Tibial artery (tissue), 4 donors: ENCODE results near the gene RAI2.

ENCODE experiments used
- DNase-seq, 2 donors: peaks; one replicate each; pipeline ENCODE4 v3.0.0-alpha.2; 2019
- H3K27ac ChIP-seq, 2 donors: fragments of 200-600 bp; sonication (generic) in 1 of 2; 1 replicate in 1 of 2; 2 replicates in 1 of 2; pipeline ENCODE4 v1.5.1; 2018 to 2019; ENCODE audit warnings: mild to moderate bottlenecking in 1 of 2
- H3K27me3 ChIP-seq, 2 donors: fragments of 200-600 bp; sonication (generic) in 1 of 2; one replicate each; pipeline versions ENCODE4 v1.5.1 to v1.6.0; 2016 to 2019
- H3K36me3 ChIP-seq, 3 donors: fragments of 200-600 bp; sonication (generic) in 2 of 3; one replicate each; pipeline ENCODE4 v1.5.1; 2016 to 2019; ENCODE audit warnings: mild to moderate bottlenecking in 2 of 3
- H3K4me1 ChIP-seq, 4 donors: fragments of 200-600 bp; sonication (generic) in 2 of 4; 1 replicate in 3 of 4; 2 replicates in 1 of 4; pipeline ENCODE4 v1.5.1; 2016 to 2019
- H3K4me3 ChIP-seq, 2 donors: fragments of 200-600 bp; sonication (generic) in 1 of 2; 1 replicate in 1 of 2; 2 replicates in 1 of 2; pipeline ENCODE4 v1.5.1; 2018 to 2019; ENCODE audit warnings: mild to moderate bottlenecking in 2 of 2
- H3K9me3 ChIP-seq, 3 donors: fragments of 200-600 bp; sonication (generic) in 1 of 3; one replicate each; pipeline ENCODE4 v1.5.1; 2016 to 2019
- intact Hi-C: fragments of 100-400 bp; cut with DNase I; formaldehyde crosslinking; loops from one replicate; pipeline ENCODE4 v1.15.0; 2023; ENCODE audit warnings: low total_unique reads
- TF ChIP-seq, protein P1 (sequence below), 2 experiments: fragments of 200-600 bp in 1 of 2; fragments of 450-650 bp in 1 of 2; IDR thresholded peaks; one replicate each; pipeline ENCODE4 v1.5.1; 2017 to 2019; ENCODE audit warnings: antibody characterized with exemption in 2 of 2, mild to moderate bottlenecking in 1 of 2, moderate library complexity in 1 of 2

RAI2 gene

GRCh38 chrX:17842769-17843525 lies 18.2 kb downstream of the RAI2 start:
- Histone ChIP-seq H3K4me1 (no peaks in the 10 kb centered on the region), H3K27me3 (no peaks in the 10 kb centered on the region), H3K4me3 (no peak overlapping the region), H3K27ac (no peak overlapping the region), H3K36me3 (no peaks in the 10 kb centered on the region), H3K9me3 (no peaks in the 10 kb centered on the region)
- TF ChIP-seq, protein P1, sequence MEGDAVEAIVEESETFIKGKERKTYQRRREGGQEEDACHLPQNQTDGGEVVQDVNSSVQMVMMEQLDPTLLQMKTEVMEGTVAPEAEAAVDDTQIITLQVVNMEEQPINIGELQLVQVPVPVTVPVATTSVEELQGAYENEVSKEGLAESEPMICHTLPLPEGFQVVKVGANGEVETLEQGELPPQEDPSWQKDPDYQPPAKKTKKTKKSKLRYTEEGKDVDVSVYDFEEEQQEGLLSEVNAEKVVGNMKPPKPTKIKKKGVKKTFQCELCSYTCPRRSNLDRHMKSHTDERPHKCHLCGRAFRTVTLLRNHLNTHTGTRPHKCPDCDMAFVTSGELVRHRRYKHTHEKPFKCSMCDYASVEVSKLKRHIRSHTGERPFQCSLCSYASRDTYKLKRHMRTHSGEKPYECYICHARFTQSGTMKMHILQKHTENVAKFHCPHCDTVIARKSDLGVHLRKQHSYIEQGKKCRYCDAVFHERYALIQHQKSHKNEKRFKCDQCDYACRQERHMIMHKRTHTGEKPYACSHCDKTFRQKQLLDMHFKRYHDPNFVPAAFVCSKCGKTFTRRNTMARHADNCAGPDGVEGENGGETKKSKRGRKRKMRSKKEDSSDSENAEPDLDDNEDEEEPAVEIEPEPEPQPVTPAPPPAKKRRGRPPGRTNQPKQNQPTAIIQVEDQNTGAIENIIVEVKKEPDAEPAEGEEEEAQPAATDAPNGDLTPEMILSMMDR (IDR thresholded peaks at IDR 0.05): no peak
- DNase-seq: no peak
- intact Hi-C loops: no loop called here

DNA sequence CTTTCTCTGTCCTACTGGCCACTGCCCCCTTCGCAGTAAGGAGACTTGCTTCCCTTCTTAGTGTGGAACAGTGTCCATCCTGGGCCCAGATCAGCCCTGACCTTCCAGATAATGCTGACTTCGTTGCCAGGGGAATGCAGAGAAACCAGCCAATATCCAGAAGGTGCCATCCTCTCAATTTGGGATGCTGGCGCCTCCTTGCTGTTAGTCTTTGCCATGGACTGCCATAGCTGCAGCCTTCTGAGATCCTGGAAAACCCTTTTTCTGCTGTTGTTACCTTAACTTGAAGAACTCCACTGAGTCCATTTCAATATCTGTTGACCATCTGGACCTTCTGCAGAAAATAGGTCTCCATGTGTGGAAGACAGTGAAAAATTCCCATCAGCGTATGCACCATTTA lies 21.8 kb downstream of the RAI2 start:
- Histone ChIP-seq H3K27me3 (no peaks in the 10 kb centered on the region), H3K36me3 (no peaks in the 10 kb centered on the region), H3K4me1 (no peaks in the 10 kb centered on the region), H3K4me3 (no peak overlapping the region), H3K27ac (no peak overlapping the region), H3K9me3 (no peaks in the 10 kb centered on the region)
- intact Hi-C loops: no loop called here
- no peak for DNase-seq
- TF ChIP-seq, protein P1 (IDR thresholded peaks at IDR 0.05): no peak

- intact Hi-C loops: no loop called here
- Histone ChIP-seq H3K27me3 (no peaks in the 10 kb centered on the region), H3K9me3 (no peaks in the 10 kb centered on the region), H3K36me3 (no peaks in the 10 kb centered on the region), H3K27ac (no peak overlapping the region), H3K4me1 (no peaks in the 10 kb centered on the region), H3K4me3 (no peak overlapping the region)
- TF ChIP-seq, protein P1 (IDR thresholded peaks at IDR 0.05): no peak
- DNase-seq: no peak
Observed at GRCh38 chrX:17836830-17837229, 24.3 kb downstream of the RAI2 start.

DNA sequence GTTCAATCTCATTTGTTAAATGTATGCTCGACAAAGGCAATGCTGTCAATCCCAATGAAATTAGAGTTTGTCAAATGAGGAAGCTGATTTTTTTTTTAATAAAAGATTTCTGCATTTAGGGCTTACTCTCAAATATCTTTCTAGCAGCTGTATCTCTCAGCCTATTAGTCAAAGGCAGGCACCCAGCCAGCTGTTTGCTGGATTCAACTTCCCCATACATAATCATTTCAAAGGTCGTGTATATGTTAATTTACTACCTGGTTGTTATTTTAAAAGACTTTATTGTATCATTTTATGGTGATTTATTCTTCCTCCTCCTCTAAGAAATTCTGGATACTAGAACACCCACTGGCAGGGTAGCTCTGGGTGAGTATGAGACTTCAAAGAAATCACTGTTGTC lies 27.1 kb downstream of the RAI2 start:
- Histone ChIP-seq H3K27me3 (no peaks in the 10 kb centered on the region), H3K4me1 (peaks cover 0 to 11% (median 0%) of the 10 kb centered on the region in 4 donors), H3K27ac (no peak overlapping the region), H3K36me3 (no peaks in the 10 kb centered on the region), H3K4me3 (no peak overlapping the region), H3K9me3 (no peaks in the 10 kb centered on the region)
- no peak for DNase-seq
- TF ChIP-seq, protein P1 (IDR thresholded peaks at IDR 0.05): no peak
- intact Hi-C loops: no loop called here

- Histone ChIP-seq H3K4me1 (peaks cover 0 to 11% (median 0%) of the 10 kb centered on the region in 4 donors), H3K4me3 (no peak overlapping the region), H3K27me3 (no peaks in the 10 kb centered on the region), H3K27ac (no peak overlapping the region), H3K9me3 (no peaks in the 10 kb centered on the region), H3K36me3 (no peaks in the 10 kb centered on the region)
- intact Hi-C loops: no loop called here
- DNase-seq: no peak
- TF ChIP-seq, protein P1 (IDR thresholded peaks at IDR 0.05): no peak
Observed at GRCh38 chrX:17831255-17831654, 29.8 kb downstream of the RAI2 start.
